Embryonic facial prominence (tissue), 1 donor: ENCODE results near the gene NRGN.

Experiments used
- DNase-seq: peaks from one replicate; pipeline ENCODE4 v3.0.0-alpha.2; 2016; ENCODE audit errors: extremely low spot score

The NRGN gene

GRCh38 chr11:124739479-124740276, at the start of gene NRGN:
NRGN (plus strand) TSS chr11:124739942; CDS start chr11:124740085, 143 bp downstream.
- peak; percentile 84 for DNase-seq

- no peak for DNase-seq
These were observed 46.6 kb upstream of the NRGN start for GRCh38 chr11:124693142-124693541.

- DNase-seq: no peak
These were observed 40.2 kb upstream of the NRGN start for GRCh38 chr11:124699547-124699946.

- no peak for DNase-seq
These were observed 39.7 kb upstream of the NRGN start for GRCh38 chr11:124700028-124700427.

GRCh38 chr11:124707829-124708228, 31.9 kb upstream of the NRGN start:
- no peak for DNase-seq

- no peak for DNase-seq
These were observed 27.4 kb upstream of the NRGN start for GRCh38 chr11:124712392-124712791.

GRCh38 chr11:124716591-124716990, 23.2 kb upstream of the NRGN start:
- DNase-seq: no peak

GRCh38 chr11:124717421-124717785, 22.3 kb upstream of the NRGN start:
- no peak for DNase-seq

- DNase-seq: no peak
These were observed 21.7 kb upstream of the NRGN start for GRCh38 chr11:124717786-124718651.

GRCh38 chr11:124718801-124719200, 20.9 kb upstream of the NRGN start:
- DNase-seq: no peak

- DNase-seq: no peak
These were observed 20.2 kb upstream of the NRGN start for GRCh38 chr11:124719534-124719933.

- no peak for DNase-seq
These were observed 17.6 kb upstream of the NRGN start for GRCh38 chr11:124722176-124722575.

- DNase-seq: no peak
These were observed 14.6 kb upstream of the NRGN start for GRCh38 chr11:124724979-124725718.

- DNase-seq: no peak
These were observed 14.0 kb upstream of the NRGN start for GRCh38 chr11:124725719-124726105.

- DNase-seq: no peak
These were observed 12.3 kb upstream of the NRGN start for GRCh38 chr11:124727474-124727873.

- no peak for DNase-seq
These were observed 11.6 kb upstream of the NRGN start for GRCh38 chr11:124728134-124728533.

GRCh38 chr11:124729571-124729970, 10.2 kb upstream of the NRGN start:
- no peak for DNase-seq

- no peak for DNase-seq
These were observed 7.5 kb upstream of the NRGN start for GRCh38 chr11:124732230-124732629.

GRCh38 chr11:124736736-124737135, 3.0 kb upstream of the NRGN start:
- no peak for DNase-seq

- no peak for DNase-seq
These were observed 2.0 kb upstream of the NRGN start for GRCh38 chr11:124737638-124738305.

GRCh38 chr11:124738713-124739478, 846 bp upstream of the NRGN start:
- no peak for DNase-seq
